Measurements from ENCODE around the gene FOXN3. TPM values are rescaled to one million over a fixed set of nuclear protein-coding genes. Genes with fewer than 3 reads are reported as not detected.

Gene FOXN3
- total and polyA plus RNA-seq, 10 of the 15 experiments (the other 5 are each of a cell fraction or from before 2014, with no cell fraction given), result 4.5 to 68.9 (median 29.7) TPM

GRCh38 chr14:89165189-89166181, 251.5 kb downstream of the FOXN3 start:
- in situ Hi-C loops (cut with MboI), result loop anchor here (10.0 kb wide), 1 partner anchor 259 kb away; no protein-coding TSS in a partner anchor
- FAIRE-seq, result peak; percentile 59
- CTCF ChIA-PET, result interaction anchor here (0.6 to 3.8 kb wide), 10 partner anchors 9 to 266 kb away, joined by 3 to 31 read pairs (median 4); no protein-coding TSS in a partner anchor
- no peak for TF ChIP-seq ZNF274 (IDR thresholded peaks at IDR 0.05; ENCODE audit: insufficient read depth, insufficient read length)
- TF ChIP-seq MEF2B (IDR thresholded peaks at IDR 0.05; ENCODE audit: partially characterized antibody, poor library complexity, severe bottlenecking), result peak; percentile 79
- no peak for TF ChIP-seq FOXM1 (IDR thresholded peaks at IDR 0.05; ENCODE audit: low read depth, low read length)
- no peak for TF ChIP-seq GATAD2B (conservative IDR thresholded peaks at IDR 0.05; ENCODE audit: low read depth)
- TF ChIP-seq FOS (IDR thresholded peaks at IDR 0.05; ENCODE audit: borderline replicate concordance, extremely low read depth, insufficient read length), result no peak
- TF ChIP-seq MXI1 (IDR thresholded peaks at IDR 0.05; ENCODE audit: low read depth, low read length), result no peak; the same call in none of the 2 replicates
- TF ChIP-seq CBFB (IDR thresholded peaks at IDR 0.05; ENCODE audit: low read depth), result no peak
- TF ChIP-seq SMARCA5 (IDR thresholded peaks at IDR 0.05), result peak; percentile 34; the same call in 1 of the 2 replicates
- TF ChIP-seq HSF1 (IDR thresholded peaks at IDR 0.05; ENCODE audit: low read depth, low read length), result no peak
- TF ChIP-seq SUZ12 (IDR thresholded peaks at IDR 0.05; ENCODE audit: unreplicated experiment), result no peak
- no peak for TF ChIP-seq E2F4 (IDR thresholded peaks at IDR 0.05; ENCODE audit: low read depth, low read length)
- TF ChIP-seq MAX (IDR thresholded peaks at IDR 0.05; ENCODE audit: low read depth, low read length), result no peak
- no peak; the same call in 1 of the 2 replicates for TF ChIP-seq STAT1 (conservative IDR thresholded peaks at IDR 0.05)
- no peak for TF ChIP-seq POLR2AphosphoS2 (IDR thresholded peaks at IDR 0.05; ENCODE audit: low read depth, low read length)
- no peak for TF ChIP-seq SMC3 (IDR thresholded peaks at IDR 0.05; ENCODE audit: borderline replicate concordance, low read length)
- no peak; the same call in 1 of the 2 replicates for TF ChIP-seq JUNB (IDR thresholded peaks at IDR 0.05)
- 0 out of 2 replicates have a peak, but pooled peaks have one; percentile 32 for TF ChIP-seq MLLT1 (IDR thresholded peaks at IDR 0.05)

More at GRCh38 chr14:89165189-89166181, 251.5 kb downstream of the FOXN3 start:
- ChIA-PET RAD21 (ENCODE audit: unreplicated experiment) (interaction anchor here (0.6 to 3.3 kb wide), 7 partner anchors 11 to 276 kb away, joined by 3 to 31 read pairs (median 4); no protein-coding TSS in a partner anchor), SMC1A (ENCODE audit: uncharacterized antibody, unreplicated experiment) (interaction anchor here (0.6 to 4.6 kb wide), 14 partner anchors 11 to 789 kb away, joined by 3 to 36 read pairs (median 4); partner anchors contain the start of gene EFCAB11), POLR2A (interaction anchor here (0.6 to 0.8 kb wide), 2 partner anchors 90 to 251 kb away, joined by 3 read pairs; no protein-coding TSS in a partner anchor)
- H4K20me1 ChIP-seq (ENCODE audit: control insufficient read depth, insufficient read depth), result no peaks in the 10 kb centered on the region
- H3K79me2 ChIP-seq (ENCODE audit: control insufficient read depth, insufficient read depth, low read length), result no peaks in the 10 kb centered on the region; the same call in 1 of the 2 replicates
- ATAC-seq (peak; percentile 83), DNase-seq (ENCODE audit: low read depth, low spot score) (peak; percentile 63)
- intact Hi-C loops (cut with micrococcal nuclease; ENCODE audit: unreplicated experiment), result no loop called here
- WGBS (ENCODE audit: insufficient coverage, insufficient replicate concordance, low lambda C conversion rate, missing lambda C conversion rate), result 9% methylated on average over 11 of the region's 11 CpGs
- H3K9me3 ChIP-seq (replicated peaks; ENCODE audit: control insufficient read depth, insufficient read depth, low read length), result no peaks in the 10 kb centered on the region; the same call in 1 of the 3 replicates
- H3K4me3 ChIP-seq, result peak overlapping the region; percentile 62
- no TSS peak for BruUV-seq (replicated peaks)
- H2AFZ ChIP-seq (ENCODE audit: control insufficient read depth, low read depth, low read length), result peak overlapping the region; percentile 66
- H3K9ac ChIP-seq (ENCODE audit: control insufficient read depth, insufficient read depth, low read length), result peak overlapping the region; percentile 84
- H3K27ac ChIP-seq (ENCODE audit: control insufficient read depth, insufficient read depth), result peak overlapping the region; percentile 97
- peak overlapping the region; percentile 100 for H3K4me2 ChIP-seq (ENCODE audit: control insufficient read depth, insufficient read depth)
- peaks cover 5 to 12% of the 10 kb centered on the region in 2 experiments; a peak in 3 of 4 replicates for H3K36me3 ChIP-seq (ENCODE audit: control insufficient read depth in 2 of 2, insufficient read depth in 2 of 2, low read length in 1 of 2)
- H3K4me1 ChIP-seq (ENCODE audit: control insufficient read depth, insufficient read depth, low read length), result peaks cover 19% of the 10 kb centered on the region
- no peaks in the 10 kb centered on the region for H3K27me3 ChIP-seq (replicated peaks in 1 of 2; ENCODE audit: control insufficient read depth in 2 of 2, insufficient read depth in 2 of 2, low read length in 1 of 2)
